Activated naive CD8-positive, alpha-beta T cell treated with anti-CD3 and anti-CD28 coated beads, Interleukin-2, amount 10 ng/mL, durations not matched to agents 7 days and 5 days (primary cell): ENCODE data around the gene LHX5. TPM values are rescaled to one million over a fixed set of nuclear protein-coding genes. Genes with fewer than 3 reads are reported as not detected.

Experiments
- ATAC-seq: fragments of 150-1000 bp; cut with Tn5 transposase; one replicate; pipeline ENCODE4 v1.10.0; 2021; ENCODE audit warnings: low read depth, moderate library complexity
- POLR2A ChIA-PET: fragments of 350-600 bp; sonication (Branson Sonifier 250); formaldehyde crosslinking; loops from one replicate; lab custom pipeline; 2021; ENCODE audit warnings: antibody characterized with exemption; lab: Charles Lee
- DNase-seq: peaks from one replicate; pipeline ENCODE4 v3.0.0; 2021
- H3K27ac Mint-ChIP-seq: one replicate; pipeline ENCODE4 v1.8.0; 2022; ENCODE audit warnings: mild to moderate bottlenecking, mixed read lengths
- H3K27me3 Mint-ChIP-seq: one replicate; pipeline ENCODE4 v1.8.0; 2022; ENCODE audit warnings: mild to moderate bottlenecking, moderate library complexity, mixed read lengths
- H3K36me3 Mint-ChIP-seq: one replicate; pipeline ENCODE4 v1.8.0; 2021; ENCODE audit warnings: mild to moderate bottlenecking, mixed read lengths
- H3K4me1 Mint-ChIP-seq: one replicate; pipeline ENCODE4 v1.8.0; 2021; ENCODE audit warnings: mixed read lengths
- H3K4me3 Mint-ChIP-seq: one replicate; pipeline ENCODE4 v1.8.0; 2022; ENCODE audit warnings: mild to moderate bottlenecking, moderate library complexity, mixed read lengths
- H3K9me3 Mint-ChIP-seq: one replicate; pipeline ENCODE4 v1.8.0; 2021; ENCODE audit warnings: mixed read lengths
- total RNA-seq, 2 experiments: library from RNA; stranded (reverse); gene quantifications; one replicate each; pipeline ENCODE4 v1.2.3, GENCODE V29; 2021

Gene LHX5
- total RNA-seq, 2 experiments from 2014 or later: not detected

DNA sequence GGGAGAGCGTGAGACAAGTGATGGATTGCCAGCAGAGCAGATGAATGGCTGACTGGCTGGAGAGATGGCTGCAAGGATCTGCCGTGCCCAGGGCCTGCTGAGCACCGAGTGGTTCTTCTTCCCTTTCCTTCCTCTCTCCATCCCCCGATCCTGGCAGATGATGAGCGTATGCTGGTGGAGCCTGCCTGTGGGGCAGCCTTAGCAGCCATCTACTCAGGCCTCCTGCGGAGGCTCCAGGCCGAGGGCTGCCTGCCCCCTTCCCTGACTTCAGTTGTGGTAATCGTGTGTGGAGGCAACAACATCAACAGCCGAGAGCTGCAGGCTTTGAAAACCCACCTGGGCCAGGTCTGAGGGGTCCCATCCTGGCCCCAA, 34.0 kb downstream of the LHX5 start:
- no peak overlapping the region for H3K4me3 Mint-ChIP-seq
- POLR2A ChIA-PET: no interaction called here
- H3K4me1 Mint-ChIP-seq: no peaks in the 10 kb centered on the region
- H3K36me3 Mint-ChIP-seq: no peaks in the 10 kb centered on the region
- DNase-seq (no peak), ATAC-seq (no peak)
- H3K27ac Mint-ChIP-seq: no peak overlapping the region
- peaks cover 8% of the 10 kb centered on the region for H3K27me3 Mint-ChIP-seq
- no peaks in the 10 kb centered on the region for H3K9me3 Mint-ChIP-seq

DNA sequence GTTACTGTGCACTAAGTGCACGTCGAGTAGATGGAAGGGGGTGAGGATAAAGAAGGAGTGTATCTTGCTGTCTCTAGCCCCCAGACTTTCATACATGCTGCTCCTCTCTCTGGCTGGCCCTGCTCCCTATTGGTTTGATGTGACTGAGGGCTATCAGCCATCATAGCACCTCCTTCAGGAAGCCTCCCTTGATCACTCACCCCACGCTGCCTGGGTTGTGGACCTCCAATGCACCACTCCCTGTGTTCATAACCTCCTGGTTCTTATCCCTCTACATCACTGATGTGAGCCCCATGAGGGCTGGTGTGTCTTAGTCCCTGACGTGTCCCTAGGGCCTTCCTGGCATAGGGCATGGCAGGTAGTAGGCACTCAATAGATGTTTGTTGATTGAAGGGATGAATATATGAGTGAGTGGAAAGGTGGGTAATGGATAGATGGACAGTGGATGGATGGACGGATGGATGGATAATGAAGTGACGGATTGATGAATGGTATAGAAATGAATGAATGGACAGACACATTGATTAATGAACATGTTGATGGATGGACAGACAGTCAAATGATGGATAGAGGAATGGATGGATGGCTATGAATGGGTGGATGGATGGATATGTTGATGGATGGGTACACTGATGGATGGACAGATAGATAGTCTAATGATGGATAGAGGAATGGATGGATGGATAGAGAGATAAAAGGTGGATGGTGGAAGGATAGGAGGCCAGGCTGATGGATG, 34.5 kb downstream of the LHX5 start:
- Mint-ChIP-seq H3K9me3 (no peaks in the 10 kb centered on the region), H3K4me1 (no peaks in the 10 kb centered on the region), H3K4me3 (no peak overlapping the region), H3K36me3 (no peaks in the 10 kb centered on the region), H3K27me3 (peaks cover 8% of the 10 kb centered on the region), H3K27ac (no peak overlapping the region)
- DNase-seq: no peak
- ATAC-seq: no peak
- POLR2A ChIA-PET: no interaction called here

DNA sequence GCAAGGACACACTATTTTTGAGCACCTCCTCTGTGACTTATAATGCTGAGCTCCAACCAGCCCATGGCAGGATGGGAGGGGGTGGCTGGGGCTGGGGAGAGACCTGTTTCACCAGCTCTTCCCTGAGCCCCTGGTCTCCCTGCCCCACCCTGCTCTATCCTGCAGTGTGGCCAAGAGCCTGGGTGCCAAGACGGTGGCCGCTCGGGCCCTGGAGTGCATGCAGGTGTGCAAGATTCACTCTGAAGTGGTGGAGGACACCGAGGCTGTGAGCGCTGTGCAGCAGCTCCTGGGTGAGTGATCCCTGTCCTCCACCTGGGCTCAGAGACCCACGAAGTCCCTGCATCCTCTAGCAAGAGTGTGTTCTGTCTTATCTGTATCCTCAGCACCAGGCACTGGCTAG, 35.1 kb downstream of the LHX5 start:
- H3K9me3 Mint-ChIP-seq: no peaks in the 10 kb centered on the region
- no peak overlapping the region for H3K4me3 Mint-ChIP-seq
- H3K4me1 Mint-ChIP-seq: no peaks in the 10 kb centered on the region
- POLR2A ChIA-PET: no interaction called here
- DNase-seq: no peak
- no peak overlapping the region for H3K27ac Mint-ChIP-seq
- ATAC-seq: no peak
- H3K27me3 Mint-ChIP-seq: peaks cover 8% of the 10 kb centered on the region
- H3K36me3 Mint-ChIP-seq: no peaks in the 10 kb centered on the region

- no peaks in the 10 kb centered on the region for H3K9me3 Mint-ChIP-seq
- no peaks in the 10 kb centered on the region for H3K36me3 Mint-ChIP-seq
- H3K4me1 Mint-ChIP-seq: no peaks in the 10 kb centered on the region
- ATAC-seq: no peak
- no peak overlapping the region for H3K27ac Mint-ChIP-seq
- no peak for DNase-seq
- no peak overlapping the region for H3K4me3 Mint-ChIP-seq
- peaks cover 9% of the 10 kb centered on the region for H3K27me3 Mint-ChIP-seq
- POLR2A ChIA-PET: no interaction called here
Observed at GRCh38 chr12:113435367-113435766, 36.3 kb downstream of the LHX5 start.

DNA sequence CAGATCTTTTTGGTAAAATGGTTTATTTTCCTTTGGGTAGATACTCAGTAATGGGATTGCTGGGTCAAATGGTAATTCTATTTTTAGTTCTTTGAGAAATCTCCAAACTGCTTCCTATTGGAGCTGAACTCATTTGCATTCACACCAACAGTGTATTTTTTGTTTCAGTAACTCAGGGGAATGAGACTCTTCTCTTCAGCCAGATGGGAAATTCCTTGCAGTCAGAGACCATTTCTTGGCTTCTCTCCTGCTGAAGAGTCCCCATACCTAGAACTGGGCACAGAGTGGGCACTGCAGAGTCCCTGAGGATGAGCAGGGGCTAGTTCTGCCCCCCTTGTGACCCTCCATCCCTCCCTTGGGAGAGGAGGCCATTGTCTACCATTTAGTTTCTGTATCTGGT, 38.7 kb downstream of the LHX5 start:
- peaks cover 12% of the 10 kb centered on the region for H3K27me3 Mint-ChIP-seq

DNA sequence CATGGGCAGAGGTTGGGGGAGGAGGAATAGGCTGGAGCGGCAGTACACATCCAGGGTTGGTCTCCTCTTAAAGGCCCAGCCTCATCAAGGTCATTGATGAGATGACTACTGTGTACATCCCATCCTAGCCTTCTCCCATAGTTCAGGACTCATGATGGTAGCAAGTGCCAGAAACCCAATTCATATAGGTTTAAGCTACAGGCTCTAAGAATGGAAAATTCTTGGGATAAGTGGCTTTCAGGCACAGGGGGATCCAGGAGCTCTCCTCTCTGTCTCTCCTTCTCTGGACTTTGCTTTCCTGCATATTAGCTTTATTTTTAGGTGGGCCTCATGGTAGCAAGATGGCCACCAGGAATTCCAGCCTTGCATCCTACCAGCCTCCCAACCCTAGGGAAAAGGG, 43.2 kb downstream of the LHX5 start:
- POLR2A ChIA-PET: no interaction called here
- H3K36me3 Mint-ChIP-seq: no peaks in the 10 kb centered on the region
- H3K27ac Mint-ChIP-seq: no peak overlapping the region
- peaks cover 3% of the 10 kb centered on the region for H3K4me1 Mint-ChIP-seq
- DNase-seq (no peak), ATAC-seq (no peak)
- H3K9me3 Mint-ChIP-seq: peaks cover 1% of the 10 kb centered on the region
- H3K4me3 Mint-ChIP-seq: no peak overlapping the region
- peaks cover 24% of the 10 kb centered on the region for H3K27me3 Mint-ChIP-seq

More for the DNA sequence above, 38.7 kb downstream of the LHX5 start:
- Mint-ChIP-seq H3K9me3 (peaks cover 1% of the 10 kb centered on the region), H3K36me3 (no peaks in the 10 kb centered on the region), H3K4me3 (no peak overlapping the region), H3K27ac (no peak overlapping the region), H3K4me1 (no peaks in the 10 kb centered on the region)
- POLR2A ChIA-PET: no interaction called here
- ATAC-seq: no peak
- DNase-seq: no peak

GRCh38 chr12:113427882-113428281, 43.8 kb downstream of the LHX5 start:
- no peak for ATAC-seq
- Mint-ChIP-seq H3K4me1 (peaks cover 5% of the 10 kb centered on the region), H3K27ac (no peak overlapping the region), H3K27me3 (peaks cover 24% of the 10 kb centered on the region), H3K9me3 (peaks cover 1% of the 10 kb centered on the region), H3K4me3 (no peak overlapping the region), H3K36me3 (no peaks in the 10 kb centered on the region)
- DNase-seq: no peak
- POLR2A ChIA-PET: no interaction called here

DNA sequence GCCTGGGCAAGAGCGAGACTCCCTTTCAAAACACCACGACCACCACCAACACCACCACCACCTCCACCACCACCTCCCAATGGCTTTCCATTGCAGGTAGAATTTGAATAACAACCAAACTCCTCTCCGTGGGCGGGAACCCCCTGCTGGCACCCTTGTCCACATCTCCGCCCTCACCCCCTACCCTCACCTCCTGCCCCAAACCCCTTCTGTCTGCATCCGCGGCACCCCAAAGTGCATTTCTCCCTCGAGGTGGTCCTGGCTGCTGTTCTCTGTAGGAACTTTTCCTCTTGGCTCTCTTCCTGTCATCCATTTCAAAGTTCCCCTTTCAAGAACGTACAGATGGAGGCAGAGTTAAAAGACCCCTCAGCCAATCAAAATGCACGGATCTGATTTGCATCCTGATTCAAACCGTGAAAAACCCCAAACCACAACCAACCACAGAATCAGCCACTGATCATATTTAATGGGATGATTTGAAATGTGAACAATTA, 45.7 kb downstream of the LHX5 start:
- DNase-seq: no peak
- peaks cover 21% of the 10 kb centered on the region for H3K27me3 Mint-ChIP-seq
- H3K36me3 Mint-ChIP-seq: no peaks in the 10 kb centered on the region
- H3K4me1 Mint-ChIP-seq: peaks cover 15% of the 10 kb centered on the region
- peaks cover 1% of the 10 kb centered on the region for H3K9me3 Mint-ChIP-seq
- no peak overlapping the region for H3K27ac Mint-ChIP-seq
- no peak for ATAC-seq
- H3K4me3 Mint-ChIP-seq: no peak overlapping the region
- POLR2A ChIA-PET: interaction anchor here (0.8 kb wide), 1 partner anchor 110 kb away, joined by 3 read pairs; no protein-coding TSS in a partner anchor

GRCh38 chr12:113424915-113425823, 46.5 kb downstream of the LHX5 start:
- Mint-ChIP-seq H3K27me3 (peaks cover 17% of the 10 kb centered on the region), H3K4me1 (peaks cover 15% of the 10 kb centered on the region), H3K4me3 (no peak overlapping the region), H3K27ac (no peak overlapping the region), H3K36me3 (no peaks in the 10 kb centered on the region), H3K9me3 (peaks cover 1% of the 10 kb centered on the region)
- POLR2A ChIA-PET: interaction anchor here (0.8 kb wide), 1 partner anchor 109 kb away, joined by 3 read pairs; no protein-coding TSS in a partner anchor
- ATAC-seq: peak; percentile 27
- DNase-seq: peak; percentile 75

- Mint-ChIP-seq H3K27ac (no peak overlapping the region), H3K36me3 (no peaks in the 10 kb centered on the region), H3K27me3 (peaks cover 17% of the 10 kb centered on the region), H3K9me3 (no peaks in the 10 kb centered on the region), H3K4me3 (no peak overlapping the region), H3K4me1 (peaks cover 15% of the 10 kb centered on the region)
- ATAC-seq (no peak), DNase-seq (no peak)
- POLR2A ChIA-PET: no interaction called here
Observed at GRCh38 chr12:113424456-113424855, 47.2 kb downstream of the LHX5 start.

- Mint-ChIP-seq H3K9me3 (no peaks in the 10 kb centered on the region), H3K27ac (no peak overlapping the region), H3K4me3 (peak overlapping the region; percentile 94), H3K36me3 (no peaks in the 10 kb centered on the region), H3K4me1 (peaks cover 15% of the 10 kb centered on the region), H3K27me3 (peaks cover 14% of the 10 kb centered on the region)
- POLR2A ChIA-PET: interaction anchor here (1.0 kb wide), 1 partner anchor 237 kb away, joined by 3 read pairs; no protein-coding TSS in a partner anchor
- ATAC-seq: no peak
- no peak for DNase-seq
Observed at GRCh38 chr12:113422886-113423669, 48.6 kb downstream of the LHX5 start.

DNA sequence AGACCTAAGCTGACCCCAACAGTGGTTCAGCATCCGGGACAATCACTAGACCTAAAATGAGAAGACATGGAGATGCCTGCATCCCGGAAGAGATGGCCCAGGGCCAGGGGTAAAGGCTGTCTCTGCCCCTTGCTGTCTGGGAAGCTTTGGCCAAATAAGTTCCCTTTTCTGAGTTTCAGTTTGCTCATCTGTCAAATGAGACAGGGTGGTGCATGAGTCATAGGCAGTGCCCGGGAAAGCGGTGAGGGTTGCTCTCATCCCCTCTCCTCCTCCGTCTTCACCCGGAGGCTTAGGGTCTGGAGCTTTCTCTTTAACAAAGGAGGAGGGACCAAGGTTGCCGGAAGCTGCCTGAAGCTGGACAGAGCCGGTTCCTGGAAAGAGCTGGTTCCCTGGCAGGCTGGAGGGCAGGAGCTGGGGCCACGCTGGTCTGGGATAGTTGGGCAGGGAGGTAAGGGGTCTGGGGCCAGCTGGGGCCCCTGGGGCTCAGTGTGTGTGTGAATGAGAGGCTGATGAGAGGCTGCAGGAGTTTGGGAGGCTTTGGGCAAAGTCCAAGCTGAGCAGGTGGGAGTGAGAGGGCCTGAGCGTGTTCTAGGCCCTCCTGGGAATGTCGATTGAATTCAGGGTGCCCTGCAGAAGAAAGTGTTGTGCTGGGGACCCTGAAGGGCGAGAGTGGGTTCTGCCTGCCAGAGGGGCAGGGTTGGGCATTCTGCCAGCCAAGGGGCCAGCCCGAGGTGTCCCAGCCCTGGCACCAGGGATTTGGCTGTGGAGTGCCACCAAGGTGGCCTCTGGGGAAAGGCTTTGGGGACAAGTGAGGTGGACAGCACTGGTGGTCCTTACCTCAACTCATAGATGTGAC, 49.4 kb downstream of the LHX5 start, which contains the start of gene SDSL:
TSS of gene SDSL (plus strand) at position 351 of the 856 bp plus-strand sequence. CDS start 5,603 bp downstream, outside the sequence.
- H3K4me3 Mint-ChIP-seq: peak within 1 kb of the TSS; percentile 94
- H3K36me3 Mint-ChIP-seq: no peaks in the 10 kb centered on the region
- POLR2A ChIA-PET: interaction anchor here (1.0 to 1.1 kb wide), 2 partner anchors 87 to 236 kb away, joined by 3 to 4 read pairs; partner anchors contain the start of gene SLC8B1
- H3K27me3 Mint-ChIP-seq: peaks cover 11% of the 10 kb centered on the region
- DNase-seq: peak; percentile 47
- H3K27ac Mint-ChIP-seq: peak within 1 kb of the TSS; percentile 97
- H3K9me3 Mint-ChIP-seq: no peaks in the 10 kb centered on the region
- ATAC-seq: peak; percentile 86
- peaks cover 15% of the 10 kb centered on the region for H3K4me1 Mint-ChIP-seq
